LNCAP (cell line): Measurements from ENCODE around the gene NPHP4.

Experiments used
- CTCF ChIP-seq: fragments of 450-650 bp; IDR thresholded peaks from 2 replicates; pipeline ENCODE4 v1.5.1; 2017; ENCODE audit warnings: mild to moderate bottlenecking

NPHP4 gene

GRCh38 chr1:5918275-5918649, 74.0 kb downstream of the NPHP4 start:
- TF ChIP-seq CTCF = no peak

GRCh38 chr1:5917591-5918274, 74.5 kb downstream of the NPHP4 start:
- no peak for TF ChIP-seq CTCF

- TF ChIP-seq CTCF = no peak
Observed at GRCh38 chr1:5917281-5917590, 75.0 kb downstream of the NPHP4 start.

GRCh38 chr1:5916572-5917280, 75.5 kb downstream of the NPHP4 start:
- no peak for TF ChIP-seq CTCF

GRCh38 chr1:5915587-5916571, 76.3 kb downstream of the NPHP4 start:
- peak; percentile 86 for TF ChIP-seq CTCF

GRCh38 chr1:5914676-5915365, 77.4 kb downstream of the NPHP4 start:
- no peak for TF ChIP-seq CTCF

- TF ChIP-seq CTCF = no peak
Observed at GRCh38 chr1:5913876-5914275, 78.3 kb downstream of the NPHP4 start.
